ENCODE data around the gene LYPD6B. TPM values are rescaled to one million over a fixed set of nuclear protein-coding genes. Genes with fewer than 3 reads are reported as not detected.
A peak's percentile ranks its signal among the peaks of the same experiment; 100 is the strongest.

LYPD6B gene
- total and polyA plus RNA-seq, 10 of the 15 experiments (the other 5 are each of a cell fraction or from before 2014, with no cell fraction given) = 1.0 to 6.6 (median 4.0) TPM

GRCh38 chr2:149068225-149068995 is 29.9 kb downstream of the LYPD6B start:
- ChIA-PET SMC1A (ENCODE audit: uncharacterized antibody, unreplicated experiment) (no interaction called here), CTCF (no interaction called here), POLR2A (no interaction called here), RAD21 (ENCODE audit: unreplicated experiment) (no interaction called here)
- DNase-seq (ENCODE audit: low read depth, low spot score) = no peak
- no peaks in the 10 kb centered on the region for H3K27me3 ChIP-seq (replicated peaks in 1 of 2; ENCODE audit: control insufficient read depth in 2 of 2, insufficient read depth in 2 of 2, low read length in 1 of 2)
- H3K9ac ChIP-seq (ENCODE audit: control insufficient read depth, insufficient read depth, low read length) = no peak overlapping the region
- intact Hi-C loops (cut with micrococcal nuclease; ENCODE audit: unreplicated experiment) = no loop called here
- H2AFZ ChIP-seq (ENCODE audit: control insufficient read depth, low read depth, low read length) = peak overlapping the region; percentile 28
- H4K20me1 ChIP-seq (ENCODE audit: control insufficient read depth, insufficient read depth) = no peaks in the 10 kb centered on the region
- H3K4me1 ChIP-seq (ENCODE audit: control insufficient read depth, insufficient read depth, low read length) = peaks cover 6% of the 10 kb centered on the region
- 85% methylated on average over 6 of the region's 6 CpGs for WGBS (ENCODE audit: insufficient coverage, insufficient replicate concordance, low lambda C conversion rate, missing lambda C conversion rate)
- no peaks in the 10 kb centered on the region for H3K36me3 ChIP-seq (ENCODE audit: control insufficient read depth in 2 of 2, insufficient read depth in 2 of 2, low read length in 1 of 2)
- H3K79me2 ChIP-seq (ENCODE audit: control insufficient read depth, insufficient read depth, low read length) = no peaks in the 10 kb centered on the region
- H3K27ac ChIP-seq (ENCODE audit: control insufficient read depth, insufficient read depth) = peak overlapping the region; percentile 23; the same call in 1 of the 2 replicates
- TF ChIP-seq FOXM1 (IDR thresholded peaks at IDR 0.05; ENCODE audit: low read depth, low read length) (no peak), SMAD5 (IDR thresholded peaks at IDR 0.05; ENCODE audit: low read depth) (no peak), JUND (IDR thresholded peaks at IDR 0.05; ENCODE audit: low read depth, low read length) (no peak), IKZF1 (conservative IDR thresholded peaks at IDR 0.05) (no peak), NRF1 (conservative IDR thresholded peaks at IDR 0.05; ENCODE audit: low read depth, low read length) (no peak), HCFC1 (IDR thresholded peaks at IDR 0.05; ENCODE audit: low read length) (no peak), PRDM15 (CRISPR knock-in tag; IDR thresholded peaks at IDR 0.05) (no peak), HDAC2 (IDR thresholded peaks at IDR 0.05) (no peak), BRCA1 (IDR thresholded peaks at IDR 0.05; ENCODE audit: low read depth, low read length) (no peak), SREBF1 (IDR thresholded peaks at IDR 0.05; ENCODE audit: low read length) (no peak), ESRRA (IDR thresholded peaks at IDR 0.05; ENCODE audit: low read length) (no peak), ZBTB40 (IDR thresholded peaks at IDR 0.05; ENCODE audit: borderline replicate concordance) (no peak), SMARCA5 (IDR thresholded peaks at IDR 0.05) (no peak), STAT3 (IDR thresholded peaks at IDR 0.05; ENCODE audit: low read depth, low read length) (no peak), HDGF (IDR thresholded peaks at IDR 0.05) (no peak), GABPA (IDR thresholded peaks at IDR 0.05; ENCODE audit: low read depth) (no peak)
- FAIRE-seq = no peak
- H3K9me3 ChIP-seq (replicated peaks; ENCODE audit: control insufficient read depth, insufficient read depth, low read length) = no peaks in the 10 kb centered on the region; the same call in 2 of the 3 replicates
- no peak overlapping the region for H3K4me3 ChIP-seq
- H3K4me2 ChIP-seq (ENCODE audit: control insufficient read depth, insufficient read depth) = no peak overlapping the region; the same call in 1 of the 2 replicates
- in situ Hi-C loops (cut with MboI) = no loop called here
- BruUV-seq (replicated peaks) = no TSS peak
- ATAC-seq = no peak
